ENCODE data around the gene AGBL4.

The AGBL4 gene

DNA sequence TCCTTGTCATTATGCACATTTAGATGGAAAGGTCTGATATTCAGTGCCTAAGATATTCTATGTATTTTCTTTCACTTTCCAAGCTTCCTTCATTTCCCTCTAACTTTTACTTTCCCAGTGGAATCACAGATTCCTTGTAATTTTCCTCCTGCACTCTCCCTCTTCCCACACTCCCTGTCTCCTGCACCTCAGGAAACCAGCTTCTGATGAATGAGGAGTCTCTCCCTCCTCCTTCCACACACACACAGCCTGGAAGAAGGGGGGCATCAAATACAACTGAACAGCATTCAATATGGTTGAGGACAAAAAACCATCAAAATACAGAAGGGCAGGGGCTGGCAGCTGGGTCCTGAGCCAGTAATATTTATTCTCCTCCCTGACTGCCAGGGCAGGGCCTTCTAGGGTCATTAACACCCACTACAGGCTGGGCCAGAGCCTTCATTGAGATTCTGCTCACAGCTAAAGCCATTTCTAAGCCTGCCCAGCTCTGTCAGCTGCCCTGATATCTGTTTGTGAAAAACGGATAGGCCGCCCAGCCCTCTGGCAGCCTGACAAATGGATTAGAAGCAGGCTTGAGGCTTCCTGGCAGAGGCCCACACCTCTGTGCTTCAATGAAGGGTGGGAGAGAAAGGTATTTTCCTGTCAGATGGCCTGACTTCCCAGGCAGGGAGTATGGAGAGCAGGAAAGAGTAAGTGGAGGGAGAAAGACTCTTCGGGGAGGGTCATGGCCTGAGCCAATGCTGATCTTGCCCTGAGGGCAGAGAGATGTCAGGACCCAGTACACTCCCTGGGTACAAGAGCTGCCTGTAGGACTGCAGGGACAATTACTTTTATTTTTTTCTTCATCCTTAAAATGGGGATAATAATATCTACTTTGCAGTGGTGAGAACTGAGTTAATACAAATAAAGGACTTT, 1412.9 kb downstream of the AGBL4 start:
- DNase-seq = peak in 50 of 58 donors; percentile 3 to 76 (median 36)

GRCh38 chr1:48608882-48609281, 1414.9 kb downstream of the AGBL4 start:
- DNase-seq = no peak

DNA sequence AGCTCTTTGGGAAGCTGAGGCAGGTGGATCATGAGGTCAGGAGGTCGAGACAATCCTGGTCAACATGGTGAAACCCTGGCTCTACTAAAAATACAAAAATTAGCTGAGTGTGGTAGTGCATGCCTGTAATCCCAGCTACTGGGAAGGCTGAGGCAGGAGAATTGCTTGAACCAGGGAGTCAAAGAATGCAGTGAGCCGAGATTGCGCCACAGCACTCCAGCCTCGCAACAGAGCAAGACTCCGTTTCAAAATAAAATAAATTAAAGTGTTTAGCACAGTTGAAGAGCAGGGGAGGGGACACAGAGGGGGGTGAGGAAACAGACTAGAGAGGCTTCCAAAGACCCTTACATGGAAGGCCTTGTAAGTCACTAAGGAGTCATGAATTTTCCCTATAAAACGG, 1420.5 kb downstream of the AGBL4 start:
- no peak for DNase-seq

- DNase-seq = no peak
Observed at GRCh38 chr1:48602349-48602748, 1421.4 kb downstream of the AGBL4 start.

DNA sequence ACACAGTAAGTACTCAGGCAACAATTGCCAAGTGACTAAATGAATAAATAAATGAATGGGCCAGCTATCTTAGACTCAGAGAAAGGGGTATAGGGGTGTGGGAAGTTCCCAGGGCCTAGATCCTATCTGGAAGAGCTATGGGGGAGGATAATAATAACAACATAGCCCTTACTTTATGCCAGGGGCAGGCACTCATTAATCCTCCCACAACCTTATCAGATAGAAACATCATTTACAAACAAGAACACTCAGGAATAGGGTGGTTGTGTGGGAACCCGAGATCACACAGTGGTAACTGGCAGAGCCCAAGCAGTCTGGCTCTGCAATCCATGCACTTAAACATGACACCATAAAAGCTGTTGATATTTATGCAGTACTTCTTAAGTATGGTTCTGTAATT, 1423.6 kb downstream of the AGBL4 start:
- DNase-seq = no peak

DNA sequence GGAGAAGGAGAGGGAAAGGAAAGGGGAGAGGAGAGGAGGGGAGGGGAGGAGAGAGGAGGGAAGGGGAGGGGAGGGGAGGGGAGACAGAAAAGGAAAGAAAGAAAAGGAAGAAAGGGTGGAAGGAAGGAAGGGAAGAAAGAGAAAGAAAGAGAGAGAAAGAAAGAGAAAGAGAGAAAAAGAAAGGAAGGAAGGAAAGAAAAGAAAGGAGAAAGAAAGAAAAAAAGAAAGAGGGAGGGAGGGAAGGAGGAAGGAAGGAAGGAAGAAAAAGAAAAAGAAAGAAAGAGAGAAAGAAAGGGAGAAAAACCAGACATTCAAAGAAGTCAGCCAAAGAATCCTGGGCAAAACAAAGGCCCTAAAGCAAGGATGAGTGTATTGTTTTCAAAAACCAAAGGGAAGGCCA, 1426.1 kb downstream of the AGBL4 start:
- no peak for DNase-seq

DNA sequence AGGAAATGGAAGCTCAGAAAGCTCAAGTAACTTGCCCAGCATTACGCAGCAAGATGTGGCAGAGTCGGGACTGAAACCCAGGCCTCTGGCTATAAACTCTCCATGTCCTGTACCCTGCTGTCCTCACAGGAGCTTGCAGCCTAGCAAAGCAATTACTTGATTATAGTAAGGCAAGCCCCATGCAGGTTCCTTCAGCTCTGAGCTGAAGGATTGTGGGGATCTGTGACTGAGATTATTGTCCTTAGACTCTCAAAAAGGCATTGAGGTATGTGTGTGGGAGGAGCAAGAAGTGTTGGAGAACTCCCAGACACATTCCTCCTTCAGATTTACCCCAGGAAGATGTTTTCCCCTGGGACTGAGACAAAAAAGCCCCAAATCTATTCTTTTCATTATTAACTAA, 1427.7 kb downstream of the AGBL4 start:
- DNase-seq = no peak

- no peak for DNase-seq
Observed at GRCh38 chr1:48595613-48596012, 1428.1 kb downstream of the AGBL4 start.

GRCh38 chr1:48592330-48592729, 1431.4 kb downstream of the AGBL4 start:
- no peak for DNase-seq

DNA sequence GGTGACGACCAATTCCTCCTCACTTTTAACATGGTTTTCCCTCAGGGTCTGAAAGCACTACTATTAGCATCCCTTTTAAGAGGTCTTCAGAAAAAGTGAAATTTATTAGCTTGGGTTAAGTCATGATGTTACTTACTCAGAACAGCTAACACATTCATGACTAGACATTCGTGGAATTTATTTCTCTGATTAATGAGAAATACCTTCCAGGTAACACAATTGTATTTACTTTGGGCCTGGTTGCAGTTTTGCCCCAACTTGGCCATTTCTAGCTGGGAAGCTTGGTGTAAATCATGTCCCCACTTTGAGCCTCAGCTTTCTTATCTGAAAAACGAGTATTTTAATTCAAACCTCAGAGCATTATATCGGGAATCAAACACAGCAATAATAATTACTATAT, 1432.6 kb downstream of the AGBL4 start:
- no peak for DNase-seq

GRCh38 chr1:48588061-48588460, 1435.7 kb downstream of the AGBL4 start:
- no peak for DNase-seq

GRCh38 chr1:48582408-48582807, 1441.3 kb downstream of the AGBL4 start:
- no peak for DNase-seq

DNA sequence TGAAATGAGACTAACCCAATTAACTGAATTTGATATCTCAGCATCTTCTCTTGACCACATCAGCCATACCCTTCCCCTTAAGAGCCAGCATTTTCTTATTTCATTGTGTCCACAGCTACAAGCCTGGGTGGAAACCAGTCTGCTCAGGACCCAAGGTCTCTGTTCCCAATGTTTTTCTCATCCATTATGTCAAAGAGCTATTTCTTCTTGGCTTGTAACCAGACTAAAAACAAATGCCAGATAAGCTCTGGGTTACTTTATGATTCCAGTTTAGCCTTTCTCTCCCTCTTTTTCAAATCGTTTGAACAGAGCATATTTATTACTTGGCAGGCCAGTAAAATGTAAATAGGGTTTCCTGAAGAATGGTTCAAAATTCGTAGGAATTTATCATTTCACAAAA, 1442.5 kb downstream of the AGBL4 start:
- no peak for DNase-seq

DNA sequence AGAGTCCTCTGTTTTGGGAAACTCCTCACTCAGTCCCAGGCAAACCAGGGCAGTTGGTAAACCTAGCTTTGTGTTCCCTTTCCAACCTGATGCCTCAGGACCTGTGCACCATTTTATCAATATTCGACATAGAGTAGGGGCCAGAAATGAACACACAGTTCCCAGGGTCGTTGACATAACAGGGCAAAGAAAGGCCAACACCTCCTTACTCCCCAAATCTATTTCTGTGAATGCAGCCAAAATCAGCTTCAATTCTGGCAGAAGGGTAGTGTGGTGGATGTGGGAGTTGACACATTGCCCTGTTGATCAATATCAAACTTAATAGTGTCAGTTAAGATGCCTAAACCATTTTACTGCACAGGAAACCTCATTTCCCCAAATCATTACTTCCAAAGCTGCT, 1447.2 kb downstream of the AGBL4 start:
- DNase-seq = no peak

DNA sequence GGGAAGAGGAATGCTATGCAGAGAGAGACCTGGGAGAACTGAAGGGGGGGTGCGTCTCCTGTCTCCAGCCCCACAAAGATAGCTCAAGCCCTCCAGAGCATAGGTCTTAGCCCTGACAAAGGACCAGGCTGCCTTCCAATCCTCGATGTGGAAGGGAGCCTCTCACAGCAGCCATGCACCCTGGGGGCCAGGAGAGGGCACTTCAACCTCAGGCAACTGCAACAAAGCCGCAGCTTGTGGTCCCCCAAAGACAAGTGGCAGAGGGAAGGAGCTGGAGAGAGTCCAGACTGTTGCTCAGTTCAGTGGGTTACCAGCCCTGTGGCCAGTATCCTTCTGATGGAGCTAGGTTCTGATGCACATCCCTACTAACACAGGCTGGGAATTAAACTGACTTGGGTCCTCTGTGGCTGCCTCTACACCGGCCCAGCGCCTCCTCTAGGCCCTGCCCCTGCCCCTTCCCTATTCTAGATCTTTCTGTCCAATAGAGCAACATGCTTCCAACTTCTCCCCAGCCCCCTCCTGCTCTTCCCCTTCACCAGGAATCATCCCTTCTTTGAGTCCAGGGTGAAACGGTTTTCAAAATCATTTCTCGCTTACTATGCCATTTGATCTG, 1451.0 kb downstream of the AGBL4 start:
- peak in 56 of 58 donors; percentile 11 to 83 (median 58) for DNase-seq

GRCh38 chr1:48572134-48572533, 1451.6 kb downstream of the AGBL4 start:
- DNase-seq = no peak

DNA sequence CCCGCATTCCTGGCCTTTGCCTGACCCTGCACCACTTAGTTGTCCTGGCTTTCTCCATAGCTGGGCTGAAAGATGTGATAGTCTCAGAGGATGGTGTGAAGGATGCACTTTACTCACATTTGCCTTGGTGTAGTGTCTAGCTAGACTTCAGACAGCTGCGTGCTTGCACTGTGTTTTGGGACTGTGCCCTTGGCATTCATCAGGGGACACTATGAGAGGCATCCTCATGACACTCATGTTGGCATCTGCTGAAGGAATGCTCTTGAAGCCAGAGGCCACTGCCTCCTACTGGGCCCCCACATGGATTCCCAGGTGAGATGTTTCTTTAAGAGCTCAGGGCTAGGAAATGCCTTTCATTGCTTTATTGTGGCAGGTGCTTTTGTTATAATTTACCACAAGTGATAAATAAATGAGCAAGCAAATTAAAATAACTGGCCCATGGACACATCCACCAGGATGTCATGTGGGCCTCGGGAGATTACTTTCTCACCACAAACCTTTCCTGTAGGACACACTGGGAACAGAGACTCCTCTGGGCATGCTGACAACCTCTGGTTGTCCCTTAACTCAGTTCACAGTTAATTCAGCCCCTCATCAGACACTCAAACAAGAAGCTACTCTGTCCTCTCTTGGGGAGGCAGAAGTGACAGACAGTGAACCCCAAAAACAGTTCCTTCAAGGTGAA, 1452.3 kb downstream of the AGBL4 start:
- no peak for DNase-seq

DNA sequence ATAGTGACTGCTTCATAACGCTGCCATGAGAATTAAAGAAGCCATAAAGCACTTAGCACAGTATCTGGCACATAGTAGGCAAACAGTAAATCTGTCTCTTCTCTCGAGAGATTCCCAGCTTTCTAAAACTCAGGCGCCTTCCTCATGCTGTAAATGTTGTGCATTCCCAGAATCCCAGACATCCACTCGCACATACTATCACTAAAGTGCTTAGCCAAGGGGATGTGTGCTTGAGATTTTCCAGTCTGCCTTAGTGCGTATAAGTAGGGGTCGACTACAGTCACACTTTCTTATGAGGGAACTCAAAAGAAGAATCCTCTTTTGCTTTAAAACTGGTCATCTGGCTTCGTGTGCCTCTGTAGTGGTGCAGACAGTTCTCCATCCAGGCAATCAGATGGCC, 1453.2 kb downstream of the AGBL4 start:
- no peak for DNase-seq

DNA sequence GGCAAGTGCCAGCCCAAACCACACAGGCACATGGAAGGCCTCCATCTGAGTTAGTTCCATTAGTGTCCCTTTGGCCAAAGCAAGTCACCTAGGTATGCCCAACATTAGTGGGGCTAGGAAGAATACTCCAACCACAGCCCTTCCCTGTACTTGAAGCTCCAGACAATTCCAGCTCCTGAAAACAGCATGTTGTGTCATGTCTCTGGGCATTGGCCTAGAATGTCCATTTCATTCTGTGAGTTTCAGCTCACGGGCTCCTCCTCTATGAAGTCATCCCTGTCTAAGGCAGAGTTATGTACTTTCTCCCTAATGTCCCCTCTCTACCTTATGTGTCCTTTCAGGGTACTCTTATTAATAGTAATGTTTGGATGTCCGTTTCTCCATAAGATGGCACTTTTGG, 1455.3 kb downstream of the AGBL4 start:
- no peak for DNase-seq

GRCh38 chr1:48566492-48566891, 1457.3 kb downstream of the AGBL4 start:
- no peak for DNase-seq

DNA sequence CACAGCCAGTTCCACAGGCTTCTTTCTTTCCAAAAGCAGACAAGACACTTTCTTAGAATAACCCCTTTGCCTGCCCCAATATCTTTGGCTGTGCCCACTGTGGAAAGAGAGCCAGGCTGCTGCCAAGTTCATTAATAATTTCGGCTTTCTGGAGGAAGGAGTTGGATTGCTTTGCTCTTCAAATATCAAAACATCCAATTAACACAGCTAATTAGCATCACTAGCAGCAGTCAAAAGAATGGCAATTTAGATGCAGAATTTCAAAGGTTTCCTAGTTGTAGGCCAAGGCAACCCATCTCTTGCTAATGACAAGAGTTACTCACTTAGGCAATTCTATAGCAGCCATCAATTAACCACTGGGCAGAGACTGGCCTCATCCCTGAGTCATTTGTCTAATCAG, 1460.7 kb downstream of the AGBL4 start:
- peak in 8 of 58 donors; percentile 3 to 24 (median 10) for DNase-seq

DNA sequence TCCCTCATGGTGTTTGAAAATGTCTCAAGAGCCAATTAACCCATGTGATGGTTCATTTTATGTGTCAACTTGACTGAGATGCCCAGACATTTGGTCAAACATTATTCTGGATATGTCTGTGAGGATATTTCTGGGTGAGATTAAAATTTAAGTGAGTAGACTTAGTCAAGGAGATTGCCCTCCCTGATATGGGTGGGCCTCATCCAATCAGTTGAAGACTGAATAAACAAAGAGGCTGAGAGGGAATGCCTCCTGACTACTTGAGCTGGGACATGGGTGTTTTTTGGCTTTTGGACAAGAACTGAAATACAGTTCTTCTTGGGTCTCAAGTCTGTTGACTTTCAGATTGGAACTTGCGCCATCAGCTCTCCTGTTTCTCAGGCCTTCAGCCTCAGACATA, 1462.3 kb downstream of the AGBL4 start:
- DNase-seq = no peak
